Naive B cell (primary cell): ENCODE measurements around the gene NAP1L2. TPM values are rescaled to one million over a fixed set of nuclear protein-coding genes. Genes with fewer than 3 reads are reported as not detected.
A peak's percentile ranks its signal among the peaks of the same experiment; 100 is the strongest.
"Not testable (repeated sequence)": the region's sequence is repeated elsewhere in the genome, so short reads cannot be mapped to it uniquely, and the experiment has no call there.

ENCODE experiments used
- ATAC-seq, 2 donors: fragments of 150-1000 bp; cut with Tn5 transposase; 2 replicates each; pipeline ENCODE4 v1.10.0; 2021; ENCODE audit warnings: low read depth in 2 of 2, mild to moderate bottlenecking in 2 of 2, moderate library complexity in 2 of 2
- DNase-seq: peaks from one replicate; pipeline ENCODE4 v3.0.0; 2022
- H3K27ac Mint-ChIP-seq, 6 donors: one replicate each; pipeline ENCODE4 v1.8.0; 2020 to 2022; ENCODE audit warnings: mild to moderate bottlenecking in 6 of 6, mixed read lengths in 6 of 6, moderate library complexity in 5 of 6, inconsistent platforms in 2 of 6
- H3K27me3 Mint-ChIP-seq, 3 donors: one replicate each; pipeline ENCODE4 v1.8.0; 2021 to 2022; ENCODE audit warnings: mixed read lengths in 3 of 3, mild to moderate bottlenecking in 1 of 3
- H3K36me3 Mint-ChIP-seq, 2 donors: one replicate each; pipeline ENCODE4 v1.8.0; 2020 to 2022; ENCODE audit warnings: mixed read lengths in 2 of 2, inconsistent platforms in 1 of 2, mild to moderate bottlenecking in 1 of 2
- H3K4me1 Mint-ChIP-seq, 3 donors: one replicate each; pipeline ENCODE4 v1.8.0; 2020 to 2022; ENCODE audit warnings: mixed read lengths in 3 of 3, inconsistent platforms in 1 of 3, mild to moderate bottlenecking in 1 of 3, moderate library complexity in 1 of 3
- H3K4me3 Mint-ChIP-seq, 8 donors: one replicate each; pipeline ENCODE4 v1.8.0; 2020 to 2022; ENCODE audit warnings: mild to moderate bottlenecking in 8 of 8, mixed read lengths in 8 of 8, moderate library complexity in 8 of 8, inconsistent platforms in 2 of 8
- H3K9me3 Mint-ChIP-seq, 7 donors: one replicate each; pipeline ENCODE4 v1.8.0; 2020 to 2022; ENCODE audit warnings: mixed read lengths in 7 of 7, mild to moderate bottlenecking in 5 of 7, inconsistent platforms in 2 of 7, moderate library complexity in 1 of 7
- polyA plus RNA-seq, 6 donors: library from polyadenylated mRNA; unstranded; fragments of 300-500 nt; fragmentation: Illumina TruSeq; gene quantifications; one replicate each; pipeline ENCODE4 v1.2.3, GENCODE V29; 2021; ENCODE audit warnings: low read depth in 6 of 6

NAP1L2 gene, protein sequence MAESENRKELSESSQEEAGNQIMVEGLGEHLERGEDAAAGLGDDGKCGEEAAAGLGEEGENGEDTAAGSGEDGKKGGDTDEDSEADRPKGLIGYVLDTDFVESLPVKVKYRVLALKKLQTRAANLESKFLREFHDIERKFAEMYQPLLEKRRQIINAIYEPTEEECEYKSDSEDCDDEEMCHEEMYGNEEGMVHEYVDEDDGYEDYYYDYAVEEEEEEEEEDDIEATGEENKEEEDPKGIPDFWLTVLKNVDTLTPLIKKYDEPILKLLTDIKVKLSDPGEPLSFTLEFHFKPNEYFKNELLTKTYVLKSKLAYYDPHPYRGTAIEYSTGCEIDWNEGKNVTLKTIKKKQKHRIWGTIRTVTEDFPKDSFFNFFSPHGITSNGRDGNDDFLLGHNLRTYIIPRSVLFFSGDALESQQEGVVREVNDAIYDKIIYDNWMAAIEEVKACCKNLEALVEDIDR
- polyA plus RNA-seq: 1 to 10 TPM in 1 of 6 donors, under 1 TPM in 2, not detected in 3; 0.13 to 3.2 (median 0.34) TPM

DNA sequence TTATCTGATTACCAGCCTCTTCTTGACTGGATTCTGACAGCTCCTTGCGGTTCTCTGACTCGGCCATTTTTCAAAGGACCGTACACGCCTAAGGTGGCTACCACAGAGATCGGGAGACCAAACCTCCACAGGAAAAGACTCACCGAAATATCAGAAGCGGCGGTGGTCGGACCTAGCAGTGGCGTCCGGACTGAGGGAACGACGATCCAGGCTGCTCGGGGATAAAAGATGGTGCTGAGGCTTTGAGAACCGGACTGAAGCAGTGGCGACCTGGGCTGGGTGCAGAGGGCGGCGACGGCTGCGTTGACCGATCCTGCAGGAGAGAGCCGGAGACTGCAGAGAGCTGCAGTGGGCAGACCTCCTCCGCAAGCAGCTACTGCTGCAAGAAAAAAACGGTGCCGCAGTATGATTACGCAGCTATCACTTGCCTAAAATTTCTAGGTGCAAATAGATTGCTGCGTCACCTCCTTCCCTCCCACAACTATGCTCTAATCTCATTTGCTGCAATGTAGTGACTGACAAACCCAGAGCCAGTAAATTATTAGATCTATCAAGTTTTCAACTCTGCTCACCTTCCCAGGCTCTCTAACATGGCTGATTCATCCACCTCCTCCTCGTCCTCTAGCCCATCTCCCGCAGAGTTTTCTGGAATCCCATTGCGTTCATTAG, at the start of gene NAP1L2:
Gene NAP1L2 (minus strand): TSS at position 426 of the 669 bp plus-strand sequence. CDS start 359 bp downstream, at position 67.
- Mint-ChIP-seq H3K36me3 (no peaks in the 10 kb centered on the region), H3K27me3 (peaks cover 13 to 31% (median 28%) of the 10 kb centered on the region in 3 donors), H3K4me1 (peaks cover 0 to 15% (median 0%) of the 10 kb centered on the region in 3 donors), H3K9me3 (peaks cover 0 to 8% (median 5%) of the 10 kb centered on the region in 7 donors), H3K4me3 (peak within 1 kb of the TSS; percentile 31 to 87 (median 67)), H3K27ac (peak within 1 kb of the TSS; percentile 4 to 66 (median 21))
- ATAC-seq (peak; percentile 30 to 54), DNase-seq (no peak)

DNA sequence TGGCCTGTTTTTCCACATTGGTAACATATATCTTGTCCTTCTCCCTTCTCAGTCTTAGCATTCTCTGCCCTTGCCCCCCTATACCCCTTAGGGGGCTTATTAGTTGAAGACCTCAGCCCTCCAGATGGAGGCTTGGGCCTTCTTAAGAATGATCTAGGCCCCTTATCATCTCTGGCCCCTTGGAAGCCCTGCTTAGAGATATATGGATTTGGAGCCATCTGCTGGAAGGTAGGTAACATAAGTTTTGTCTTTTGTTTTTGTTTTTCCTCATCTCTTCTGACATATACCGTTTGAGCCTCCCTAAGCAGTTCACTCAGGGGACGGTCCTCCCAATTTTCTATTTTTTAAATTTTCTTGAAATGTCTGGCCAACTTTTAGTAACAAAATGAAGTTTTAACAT, 48.3 kb upstream of the NAP1L2 start:
- peak overlapping the region in 1 of 6 donors; percentile 89 for H3K27ac Mint-ChIP-seq
- ATAC-seq (no peak), DNase-seq (no peak)
- no peak overlapping the region for H3K4me3 Mint-ChIP-seq
- H3K27me3 Mint-ChIP-seq: peaks cover 0 to 16% (median 0%) of the 10 kb centered on the region in 3 donors
- H3K9me3 Mint-ChIP-seq: peaks cover 0 to 2% (median 0%) of the 10 kb centered on the region in 7 donors
- no peaks in the 10 kb centered on the region for H3K4me1 Mint-ChIP-seq
- no peaks in the 10 kb centered on the region for H3K36me3 Mint-ChIP-seq

DNA sequence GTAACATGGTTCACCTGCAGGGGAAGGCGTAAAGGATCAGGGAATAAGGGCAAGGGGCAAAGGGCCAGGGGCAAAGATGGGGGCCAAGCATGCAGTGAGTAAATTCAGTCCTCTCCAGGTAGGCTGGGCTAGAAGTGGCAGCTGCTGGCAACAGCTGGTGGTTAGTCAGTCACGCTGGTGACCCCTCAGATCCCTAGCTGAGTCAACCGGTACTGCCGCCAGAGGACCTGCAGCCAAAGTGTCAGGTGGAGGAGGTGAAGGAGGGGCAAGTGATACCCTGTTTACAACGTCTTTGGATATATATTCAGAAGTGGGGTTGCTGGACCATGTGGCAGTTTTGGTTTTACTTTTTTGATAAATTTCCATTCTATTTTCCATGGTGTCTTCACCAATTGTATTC, 24.6 kb upstream of the NAP1L2 start:
- Mint-ChIP-seq H3K27ac (no peak overlapping the region), H3K9me3 (peaks cover 0 to 17% (median 2%) of the 10 kb centered on the region in 7 donors), H3K4me3 (no peak overlapping the region), H3K27me3 (no peaks in the 10 kb centered on the region), H3K36me3 (no peaks in the 10 kb centered on the region), H3K4me1 (no peaks in the 10 kb centered on the region)
- no peak for ATAC-seq
- no peak for DNase-seq

DNA sequence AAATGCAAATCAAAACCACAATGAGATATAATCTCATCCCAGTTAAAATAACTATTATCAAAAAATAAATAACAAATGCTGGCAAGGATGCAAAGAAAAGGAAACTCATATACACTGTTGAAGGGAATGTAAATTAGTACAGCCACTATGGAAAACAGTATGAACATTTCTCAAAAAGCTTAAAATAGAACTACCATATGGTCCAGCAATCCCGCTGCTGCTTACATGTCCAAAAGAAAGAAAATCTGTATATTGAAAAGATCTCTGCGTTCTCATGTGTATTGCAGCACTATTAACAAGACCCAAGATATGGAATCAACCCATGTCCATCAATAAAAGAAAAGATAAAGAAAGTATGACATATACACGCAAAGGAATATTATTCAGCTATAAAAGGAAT, 3.0 kb upstream of the NAP1L2 start:
- no peak for DNase-seq
- no peak overlapping the region for H3K4me3 Mint-ChIP-seq
- ATAC-seq: no peak
- peaks cover 0 to 15% (median 0%) of the 10 kb centered on the region in 3 donors for H3K4me1 Mint-ChIP-seq
- peaks cover 0 to 33% (median 14%) of the 10 kb centered on the region in 7 donors for H3K9me3 Mint-ChIP-seq
- peaks cover 3 to 31% (median 28%) of the 10 kb centered on the region in 3 donors for H3K27me3 Mint-ChIP-seq
- H3K27ac Mint-ChIP-seq: no peak overlapping the region
- no peaks in the 10 kb centered on the region for H3K36me3 Mint-ChIP-seq

DNA sequence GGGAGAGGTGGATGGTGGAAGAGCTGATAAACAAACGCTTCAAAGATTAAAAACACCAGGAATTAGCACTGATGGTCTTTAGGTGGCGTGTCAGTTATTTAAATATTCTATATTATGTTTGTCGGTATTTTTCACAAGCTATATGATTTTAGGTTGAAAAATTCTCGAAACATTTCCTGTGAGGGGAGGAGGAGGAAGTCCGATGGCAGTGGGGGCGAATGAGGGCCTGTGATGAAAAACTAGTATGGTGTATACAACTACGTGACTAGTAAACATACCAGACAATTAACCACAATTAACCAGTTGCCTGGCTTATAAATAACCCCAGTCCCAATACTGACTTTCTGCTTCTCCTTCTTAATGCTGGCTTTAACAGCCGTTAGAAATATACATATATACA, 595 bp upstream of the NAP1L2 start:
- DNase-seq: no peak
- H3K27ac Mint-ChIP-seq: peak overlapping the region in 3 of 6 donors; percentile 15 to 66 (median 31)
- no peak for ATAC-seq

DNA sequence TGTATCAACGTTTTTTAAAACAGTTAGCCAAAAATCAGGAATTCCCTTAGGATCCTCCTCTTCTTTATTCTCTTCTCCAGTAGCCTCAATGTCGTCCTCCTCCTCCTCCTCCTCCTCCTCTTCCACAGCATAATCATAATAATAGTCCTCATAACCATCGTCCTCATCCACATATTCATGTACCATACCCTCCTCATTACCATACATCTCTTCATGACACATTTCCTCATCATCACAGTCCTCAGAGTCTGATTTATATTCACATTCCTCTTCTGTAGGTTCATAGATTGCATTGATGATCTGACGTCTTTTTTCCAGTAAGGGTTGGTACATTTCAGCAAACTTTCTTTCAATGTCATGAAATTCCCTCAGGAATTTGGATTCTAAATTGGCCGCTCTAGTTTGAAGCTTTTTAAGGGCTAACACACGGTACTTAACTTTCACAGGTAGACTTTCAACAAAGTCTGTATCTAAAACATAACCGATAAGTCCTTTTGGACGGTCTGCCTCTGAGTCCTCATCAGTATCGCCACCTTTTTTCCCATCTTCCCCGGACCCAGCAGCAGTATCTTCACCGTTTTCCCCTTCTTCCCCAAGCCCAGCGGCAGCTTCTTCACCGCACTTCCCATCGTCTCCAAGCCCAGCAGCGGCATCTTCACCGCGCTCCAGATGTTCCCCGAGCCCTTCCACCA, 771 bp downstream of the NAP1L2 start:
- H3K4me3 Mint-ChIP-seq: peak overlapping the region in 7 of 8 donors; percentile 17 to 87 (median 69)
- peaks cover 0 to 5% (median 3%) of the 10 kb centered on the region in 7 donors for H3K9me3 Mint-ChIP-seq
- DNase-seq (no peak), ATAC-seq (no peak)
- no peaks in the 10 kb centered on the region for H3K36me3 Mint-ChIP-seq
- H3K27ac Mint-ChIP-seq: peak overlapping the region in 2 of 6 donors; percentile 4 to 10
- H3K27me3 Mint-ChIP-seq: peaks cover 13 to 31% (median 28%) of the 10 kb centered on the region in 3 donors
- peaks cover 0 to 15% (median 0%) of the 10 kb centered on the region in 3 donors for H3K4me1 Mint-ChIP-seq

More for the DNA sequence above, 595 bp upstream of the NAP1L2 start:
- Mint-ChIP-seq H3K4me1 (peaks cover 0 to 15% (median 0%) of the 10 kb centered on the region in 3 donors), H3K36me3 (no peaks in the 10 kb centered on the region), H3K27me3 (peaks cover 13 to 31% (median 28%) of the 10 kb centered on the region in 3 donors), H3K4me3 (peak overlapping the region in 7 of 8 donors; percentile 47 to 87 (median 69)), H3K9me3 (peaks cover 0 to 13% (median 5%) of the 10 kb centered on the region in 7 donors)

DNA sequence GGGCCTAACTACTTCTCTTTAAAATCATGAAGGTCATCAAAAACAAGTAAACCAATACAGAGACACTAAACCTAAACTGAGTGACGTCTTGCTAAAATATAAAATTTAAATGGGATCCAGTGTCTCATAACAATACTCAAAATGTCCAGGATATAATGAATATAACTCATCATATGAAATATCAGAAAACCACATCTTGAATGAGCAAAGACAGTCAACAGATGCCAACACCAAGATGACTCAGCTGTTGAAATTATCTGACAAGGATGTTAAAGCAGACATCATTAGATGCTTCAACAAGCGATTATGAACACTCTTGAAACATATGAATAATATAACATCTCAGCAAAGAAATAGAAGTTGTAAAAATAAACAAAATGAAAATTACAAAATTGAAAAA, 8.3 kb downstream of the NAP1L2 start:
- no peak for ATAC-seq
- peaks cover 0 to 9% (median 5%) of the 10 kb centered on the region in 3 donors for H3K27me3 Mint-ChIP-seq
- no peak for DNase-seq
- H3K9me3 Mint-ChIP-seq: peaks cover 0 to 10% (median 5%) of the 10 kb centered on the region in 7 donors
- H3K4me1 Mint-ChIP-seq: no peaks in the 10 kb centered on the region
- no peaks in the 10 kb centered on the region for H3K36me3 Mint-ChIP-seq
- H3K4me3 Mint-ChIP-seq: no peak overlapping the region
- no peak overlapping the region for H3K27ac Mint-ChIP-seq

DNA sequence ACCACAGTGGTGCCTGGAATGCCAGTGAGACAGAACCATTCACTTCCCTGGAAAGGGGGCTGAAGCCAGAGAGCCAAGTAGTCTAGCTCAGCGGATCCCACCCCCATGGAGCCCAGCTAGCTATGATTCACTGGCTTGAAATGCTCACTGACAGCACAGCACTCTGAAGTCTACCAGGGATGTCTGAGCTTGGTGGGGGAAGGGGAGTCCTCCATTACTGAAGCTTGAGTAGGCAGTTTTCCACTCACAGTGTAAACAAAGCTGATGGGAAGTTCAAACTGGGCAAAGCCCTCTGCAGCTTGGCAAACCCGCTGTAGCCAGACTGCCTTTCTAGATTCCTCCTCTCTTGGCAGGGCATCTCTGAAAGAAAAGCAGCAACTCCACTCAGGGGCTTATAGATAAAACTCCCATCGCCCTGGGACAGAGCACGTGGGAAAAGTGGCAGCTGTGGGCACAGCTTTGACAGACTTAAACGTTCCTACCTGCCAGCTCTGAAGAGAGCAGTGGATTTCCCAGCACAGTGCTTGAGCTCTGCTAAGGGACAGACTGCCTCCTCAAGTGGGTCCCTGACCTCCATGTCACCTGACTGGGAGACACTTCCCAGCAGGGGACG, 32.0 kb downstream of the NAP1L2 start:
- H3K4me1 Mint-ChIP-seq: no peaks in the 10 kb centered on the region
- peaks cover 0 to 4% (median 0%) of the 10 kb centered on the region in 3 donors for H3K27me3 Mint-ChIP-seq
- peaks cover 0 to 12% (median 6%) of the 10 kb centered on the region in 7 donors for H3K9me3 Mint-ChIP-seq
- no peak overlapping the region for H3K27ac Mint-ChIP-seq
- no peak overlapping the region for H3K4me3 Mint-ChIP-seq
- ATAC-seq (no peak), DNase-seq (no peak)
- H3K36me3 Mint-ChIP-seq: no peaks in the 10 kb centered on the region

DNA sequence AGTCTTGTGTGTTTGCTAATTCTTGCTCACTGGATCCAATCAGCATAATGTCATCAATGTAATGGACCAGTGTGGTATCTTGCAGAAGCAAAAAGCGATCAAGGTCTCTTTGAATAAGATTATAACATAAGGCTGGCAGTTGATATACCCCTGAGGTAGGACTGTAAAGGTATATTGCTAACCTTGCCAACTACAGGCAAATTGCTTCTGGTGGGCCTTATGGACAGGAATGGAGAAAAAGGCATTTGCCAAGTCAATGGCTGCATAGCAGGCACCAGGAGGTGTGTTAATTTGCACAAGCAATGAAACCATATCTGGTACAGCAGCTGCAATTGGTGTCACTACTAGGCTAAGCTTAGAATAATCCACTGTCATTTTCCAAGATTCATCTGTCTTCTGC, 45.7 kb downstream of the NAP1L2 start:
- not testable (repeated sequence) for H3K27me3 Mint-ChIP-seq, H3K36me3 Mint-ChIP-seq, ATAC-seq, H3K27ac Mint-ChIP-seq, H3K4me1 Mint-ChIP-seq, DNase-seq, H3K4me3 Mint-ChIP-seq
- peaks cover 0 to 30% (median 4%) of the 10 kb centered on the region in 7 donors for H3K9me3 Mint-ChIP-seq

Other genes with a start within 250 kb of the NAP1L2 start
- gene PABPC1L2B, start 211.9 kb downstream of the NAP1L2 start, polyA plus RNA-seq: not detected
- not detected for gene PABPC1L2A, start 135.3 kb downstream of the NAP1L2 start, polyA plus RNA-seq
- not detected for gene CDX4, start 232.2 kb upstream of the NAP1L2 start, polyA plus RNA-seq